GM06990 (cell line): Measurements from ENCODE around the gene ATP1B2.

ENCODE experiments used
- DNase-seq: peaks from one replicate; pipeline ENCODE4 v3.0.0-alpha.2; 2011; ENCODE audit not compliant: insufficient read length; ENCODE audit errors: extremely low read depth
- H3K27me3 ChIP-seq: replicated peaks from 2 replicates; pipeline ENCODE4 v1.6.0; 2011; ENCODE audit warnings: low read length; ENCODE audit not compliant: control insufficient read depth, insufficient read depth
- H3K36me3 ChIP-seq: 2 replicates; pipeline ENCODE4 v1.5.1; 2011; ENCODE audit warnings: low read length; ENCODE audit not compliant: control insufficient read depth, insufficient read depth
- H3K4me3 ChIP-seq: replicated peaks from 2 replicates; pipeline ENCODE4 v1.5.1; 2011; ENCODE audit warnings: low read depth, mild to moderate bottlenecking, control low read depth, low read length
- TF ChIP-seq, protein P1 (sequence below): IDR thresholded peaks from 2 replicates; pipeline ENCODE4 v1.5.1; 2011; ENCODE audit warnings: low read length, control low read depth, mild to moderate bottlenecking, inconsistent platforms; ENCODE audit not compliant: insufficient read depth, poor library complexity, severe bottlenecking

The ATP1B2 gene

DNA sequence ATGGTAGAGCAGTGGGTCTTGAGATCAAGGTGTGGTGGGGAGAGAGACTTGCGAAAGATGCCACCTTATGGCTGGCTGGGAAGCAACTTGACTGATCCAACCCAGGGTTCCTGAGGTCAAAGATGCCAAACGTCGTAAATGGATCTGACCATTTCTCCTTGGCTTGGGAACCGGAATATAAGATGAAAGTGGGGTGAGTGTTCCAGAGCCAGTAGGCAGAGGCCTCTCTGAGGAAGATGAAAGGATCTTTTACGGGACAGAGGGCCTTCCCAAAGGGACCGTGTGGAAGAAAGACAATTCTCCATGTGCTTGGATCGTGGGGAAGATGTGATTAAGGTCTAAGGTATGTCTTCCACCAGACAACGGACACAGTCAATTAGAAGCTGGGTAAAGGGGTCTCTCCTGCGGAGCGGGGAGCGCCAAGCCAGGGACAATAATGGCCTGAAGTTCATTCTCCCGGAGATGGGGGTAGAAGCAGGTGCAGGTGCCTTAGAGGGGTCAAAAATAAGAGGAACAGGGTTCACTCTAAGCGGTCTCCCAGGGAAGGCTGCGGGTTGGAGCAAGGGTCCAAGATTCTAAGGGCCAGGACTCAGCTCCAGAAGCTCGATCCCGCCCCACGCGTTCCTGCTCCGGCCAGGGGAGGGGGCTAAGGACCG lies 36.8 kb upstream of the ATP1B2 start:
- TF ChIP-seq, protein P1, sequence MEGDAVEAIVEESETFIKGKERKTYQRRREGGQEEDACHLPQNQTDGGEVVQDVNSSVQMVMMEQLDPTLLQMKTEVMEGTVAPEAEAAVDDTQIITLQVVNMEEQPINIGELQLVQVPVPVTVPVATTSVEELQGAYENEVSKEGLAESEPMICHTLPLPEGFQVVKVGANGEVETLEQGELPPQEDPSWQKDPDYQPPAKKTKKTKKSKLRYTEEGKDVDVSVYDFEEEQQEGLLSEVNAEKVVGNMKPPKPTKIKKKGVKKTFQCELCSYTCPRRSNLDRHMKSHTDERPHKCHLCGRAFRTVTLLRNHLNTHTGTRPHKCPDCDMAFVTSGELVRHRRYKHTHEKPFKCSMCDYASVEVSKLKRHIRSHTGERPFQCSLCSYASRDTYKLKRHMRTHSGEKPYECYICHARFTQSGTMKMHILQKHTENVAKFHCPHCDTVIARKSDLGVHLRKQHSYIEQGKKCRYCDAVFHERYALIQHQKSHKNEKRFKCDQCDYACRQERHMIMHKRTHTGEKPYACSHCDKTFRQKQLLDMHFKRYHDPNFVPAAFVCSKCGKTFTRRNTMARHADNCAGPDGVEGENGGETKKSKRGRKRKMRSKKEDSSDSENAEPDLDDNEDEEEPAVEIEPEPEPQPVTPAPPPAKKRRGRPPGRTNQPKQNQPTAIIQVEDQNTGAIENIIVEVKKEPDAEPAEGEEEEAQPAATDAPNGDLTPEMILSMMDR = peak; percentile 12
- Histone ChIP-seq H3K36me3 (peaks cover 5% of the 10 kb centered on the region), H3K4me3 (peak overlapping the region; percentile 96), H3K27me3 (no peaks in the 10 kb centered on the region)
- DNase-seq = no peak

DNA sequence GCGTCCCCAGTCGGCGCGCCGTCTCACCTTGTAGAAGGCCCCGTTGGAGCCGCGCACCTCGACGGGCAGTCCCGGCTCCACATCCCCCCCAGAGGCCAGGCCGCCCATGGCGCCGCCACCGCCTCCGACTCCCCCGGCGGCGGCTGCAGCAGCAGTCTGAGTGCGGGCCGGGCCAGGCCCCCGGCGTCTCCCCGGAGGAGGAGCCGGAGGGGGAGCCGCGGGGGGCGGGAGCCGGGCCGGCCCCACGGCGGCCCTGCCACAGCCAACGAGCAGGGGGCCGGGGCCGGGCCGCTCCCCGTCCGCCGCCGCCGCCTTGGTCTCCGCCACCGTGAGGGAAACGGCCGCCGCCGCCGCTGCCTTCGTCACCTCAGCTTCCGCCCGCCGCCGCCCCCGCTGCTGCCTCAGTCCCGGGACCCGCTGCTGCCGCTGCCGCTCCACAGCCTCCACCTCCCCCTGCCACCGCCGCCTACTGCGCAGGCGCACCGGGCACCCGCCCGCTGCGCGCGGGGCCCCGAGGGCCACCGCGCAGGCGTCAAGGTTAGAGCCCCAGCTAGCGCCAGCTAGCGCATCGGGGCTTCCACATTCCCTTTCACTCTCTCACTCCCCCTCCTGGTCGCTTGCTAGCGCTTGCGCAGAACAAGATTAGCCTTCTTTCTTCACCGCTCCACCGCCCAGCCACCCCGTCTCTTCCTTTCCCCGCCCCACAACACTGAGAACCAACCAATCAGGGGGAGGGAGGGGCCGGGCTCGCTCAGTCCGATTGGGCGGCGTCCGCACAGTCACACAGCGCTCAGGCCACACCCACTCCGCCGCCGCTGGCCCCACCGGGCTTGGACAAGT lies 36.1 kb upstream of the ATP1B2 start, which contains the start of gene FXR2:
Gene FXR2, minus strand, starts transcription at position 473 of the 840 bp plus-strand sequence. Its CDS starts 365 bp downstream, at position 108.
- TF ChIP-seq, protein P1 = peak; percentile 65
- Histone ChIP-seq H3K36me3 (peaks cover 5% of the 10 kb centered on the region), H3K4me3 (peak within 1 kb of the TSS; percentile 96)

DNA sequence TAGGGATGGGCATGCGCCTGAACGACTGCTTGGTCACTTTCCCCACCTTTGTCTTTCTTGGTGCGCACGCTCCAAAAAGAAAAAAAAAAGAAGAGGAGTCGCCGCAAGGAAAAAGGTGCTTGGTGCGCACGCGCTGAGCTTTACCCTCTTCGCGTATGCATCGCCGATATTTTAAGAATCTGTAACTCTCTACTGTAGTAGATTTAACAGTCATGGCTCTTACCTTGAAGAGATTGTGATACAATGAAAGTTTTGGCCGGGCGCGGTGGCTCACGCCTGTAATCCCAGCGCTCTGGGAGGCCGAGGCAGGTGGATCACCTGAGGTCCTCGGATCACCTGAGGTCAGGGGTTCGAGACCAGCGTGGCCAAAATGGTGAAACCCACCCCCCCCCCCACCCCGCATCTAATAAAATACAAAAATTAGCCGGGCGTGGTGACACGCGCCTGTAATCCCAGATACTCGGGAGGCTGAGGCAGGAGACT lies 35.4 kb upstream of the ATP1B2 start:
- peak overlapping the region; percentile 58 for H3K4me3 ChIP-seq

More for the DNA sequence above, 36.1 kb upstream of the ATP1B2 start, which contains the start of gene FXR2:
- no peaks in the 10 kb centered on the region for H3K27me3 ChIP-seq
- DNase-seq = peak; percentile 100

DNA sequence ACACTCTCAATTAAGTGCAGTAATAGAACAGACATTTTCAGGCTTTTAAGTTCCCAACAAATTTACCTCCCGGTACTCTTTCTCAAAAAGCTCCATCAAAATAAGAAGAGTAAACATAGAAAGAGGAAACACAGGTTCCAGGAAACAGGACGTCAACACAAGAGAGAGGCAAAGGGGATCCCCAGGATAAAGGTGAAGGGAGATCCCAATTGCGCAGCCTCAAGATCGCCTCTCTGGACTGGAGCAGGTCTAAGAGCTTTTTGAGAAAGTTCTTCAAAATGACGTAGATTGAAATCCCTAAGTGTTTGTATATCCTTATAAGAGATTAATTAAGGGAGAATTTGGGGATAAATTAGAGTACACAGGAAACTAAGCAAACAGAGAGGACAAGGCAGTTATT lies 32.1 kb upstream of the ATP1B2 start:
- TF ChIP-seq, protein P1 = no peak
- H3K27me3 ChIP-seq = no peaks in the 10 kb centered on the region
- H3K4me3 ChIP-seq = no peak overlapping the region
- DNase-seq = no peak
- H3K36me3 ChIP-seq = no peaks in the 10 kb centered on the region

More for the DNA sequence above, 35.4 kb upstream of the ATP1B2 start:
- TF ChIP-seq, protein P1 = no peak
- no peak for DNase-seq
- H3K36me3 ChIP-seq = peaks cover 5% of the 10 kb centered on the region
- H3K27me3 ChIP-seq = no peaks in the 10 kb centered on the region

DNA sequence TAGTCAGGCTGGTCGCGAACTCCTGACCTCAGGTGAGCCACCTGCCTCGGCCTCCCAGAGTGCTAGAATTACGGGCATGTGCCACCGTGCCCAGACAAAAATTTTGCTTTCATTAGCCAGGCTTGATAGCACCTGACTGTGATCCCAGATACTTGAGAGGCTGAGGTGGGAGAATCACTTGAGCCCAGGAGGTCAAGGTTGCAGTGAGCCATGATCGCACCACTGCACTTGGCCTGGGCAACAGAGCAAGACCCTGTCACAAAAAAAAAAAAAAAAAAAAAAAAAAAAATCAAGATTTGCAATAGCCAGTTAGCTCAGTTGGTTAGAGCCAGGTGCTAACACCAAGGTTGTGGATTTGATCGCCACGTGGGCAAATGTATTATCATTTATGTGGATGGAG lies 29.9 kb upstream of the ATP1B2 start:
- no peaks in the 10 kb centered on the region for H3K36me3 ChIP-seq

More for the DNA sequence above, 29.9 kb upstream of the ATP1B2 start:
- DNase-seq = no peak
- Histone ChIP-seq H3K4me3 (no peak overlapping the region), H3K27me3 (no peaks in the 10 kb centered on the region)
- TF ChIP-seq, protein P1 = no peak
